LNCAP (cell line): ENCODE data around the gene SLC24A3.

ENCODE experiments used
- CTCF ChIP-seq: fragments of 450-650 bp; IDR thresholded peaks from 2 replicates; pipeline ENCODE4 v1.5.1; 2017; ENCODE audit warnings: mild to moderate bottlenecking

The SLC24A3 gene

GRCh38 chr20:19207541-19207940 is 4.9 kb upstream of the SLC24A3 start:
- no peak for TF ChIP-seq CTCF

GRCh38 chr20:19210391-19211155 is 1.9 kb upstream of the SLC24A3 start:
- TF ChIP-seq CTCF: no peak

- no peak for TF ChIP-seq CTCF
These were observed 1.2 kb upstream of the SLC24A3 start for GRCh38 chr20:19211252-19211651.

GRCh38 chr20:19211661-19212468 is 577 bp upstream of the SLC24A3 start:
- peak; percentile 39; the same call in 1 of the 2 replicates for TF ChIP-seq CTCF

GRCh38 chr20:19212821-19213502 is 520 bp downstream of the SLC24A3 start:
- peak; percentile 66 for TF ChIP-seq CTCF

- no peak for TF ChIP-seq CTCF
These were observed 1.6 kb downstream of the SLC24A3 start for GRCh38 chr20:19213946-19214490.

- TF ChIP-seq CTCF: no peak
These were observed 6.0 kb downstream of the SLC24A3 start for GRCh38 chr20:19218411-19218810.
